Esophagus squamous epithelium (tissue), 4 donors: ENCODE data around the gene PADI4.

Experiments used
- POLR2A ChIP-seq, 4 donors: fragments of 450-650 bp; IDR thresholded peaks; one replicate each; pipeline ENCODE4 v1.6.1; 2017; ENCODE audit warnings: antibody characterized with exemption in 4 of 4, mild to moderate bottlenecking in 4 of 4, moderate library complexity in 3 of 4
- TF ChIP-seq, protein P1 (sequence below), 6 experiments: fragments of 450-650 bp in 4 of 6; fragments of 200-600 bp in 2 of 6; sonication (generic) in 2 of 6; IDR thresholded peaks; one replicate each; pipeline ENCODE4 v1.5.1; 2016 to 2019; ENCODE audit warnings: antibody characterized with exemption in 6 of 6, mild to moderate bottlenecking in 4 of 6, moderate library complexity in 4 of 6

DNA sequence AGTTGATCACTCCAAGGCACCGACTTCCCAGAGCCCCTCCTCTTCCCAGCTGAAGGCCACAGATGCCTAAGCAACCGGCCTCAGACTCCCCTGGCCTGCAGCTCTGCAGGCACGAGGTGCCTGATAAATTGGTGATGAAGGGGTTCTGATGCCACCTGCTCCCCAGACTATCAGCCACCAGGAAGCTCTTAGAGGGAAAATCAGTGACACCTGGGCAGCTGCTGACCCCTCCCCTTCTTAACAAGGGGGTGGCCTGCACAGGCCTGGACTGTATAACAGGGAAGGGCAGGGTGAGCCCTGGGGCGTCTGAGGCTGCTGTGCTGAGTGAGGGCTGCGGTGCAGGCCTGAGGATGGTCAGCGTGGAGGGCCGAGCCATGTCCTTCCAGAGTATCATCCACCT lies 63.9 kb downstream of the PADI4 start, which contains the start of gene PADI6:
- TF ChIP-seq, protein P1, sequence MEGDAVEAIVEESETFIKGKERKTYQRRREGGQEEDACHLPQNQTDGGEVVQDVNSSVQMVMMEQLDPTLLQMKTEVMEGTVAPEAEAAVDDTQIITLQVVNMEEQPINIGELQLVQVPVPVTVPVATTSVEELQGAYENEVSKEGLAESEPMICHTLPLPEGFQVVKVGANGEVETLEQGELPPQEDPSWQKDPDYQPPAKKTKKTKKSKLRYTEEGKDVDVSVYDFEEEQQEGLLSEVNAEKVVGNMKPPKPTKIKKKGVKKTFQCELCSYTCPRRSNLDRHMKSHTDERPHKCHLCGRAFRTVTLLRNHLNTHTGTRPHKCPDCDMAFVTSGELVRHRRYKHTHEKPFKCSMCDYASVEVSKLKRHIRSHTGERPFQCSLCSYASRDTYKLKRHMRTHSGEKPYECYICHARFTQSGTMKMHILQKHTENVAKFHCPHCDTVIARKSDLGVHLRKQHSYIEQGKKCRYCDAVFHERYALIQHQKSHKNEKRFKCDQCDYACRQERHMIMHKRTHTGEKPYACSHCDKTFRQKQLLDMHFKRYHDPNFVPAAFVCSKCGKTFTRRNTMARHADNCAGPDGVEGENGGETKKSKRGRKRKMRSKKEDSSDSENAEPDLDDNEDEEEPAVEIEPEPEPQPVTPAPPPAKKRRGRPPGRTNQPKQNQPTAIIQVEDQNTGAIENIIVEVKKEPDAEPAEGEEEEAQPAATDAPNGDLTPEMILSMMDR (IDR thresholded peaks at IDR 0.05), result no peak
- TF ChIP-seq POLR2A (IDR thresholded peaks at IDR 0.05), result no peak
